NOMO-1 treated with DMSO at 0.1 percent for 48 hours (cell line): ENCODE results near the gene LCOR.
"Not testable (repeated sequence)": the region's sequence is repeated elsewhere in the genome, so short reads cannot be mapped to it uniquely, and the experiment has no call there.

Experiments
- DNase-seq: peaks from one replicate; lab custom pipeline; 2025; ENCODE audit not compliant: unreplicated experiment; lab: John Stamatoyannopoulos, UW

LCOR gene

GRCh38 chr10:96838529-96838928 lies 6.4 kb downstream of the LCOR start:
- DNase-seq, result no peak

DNA sequence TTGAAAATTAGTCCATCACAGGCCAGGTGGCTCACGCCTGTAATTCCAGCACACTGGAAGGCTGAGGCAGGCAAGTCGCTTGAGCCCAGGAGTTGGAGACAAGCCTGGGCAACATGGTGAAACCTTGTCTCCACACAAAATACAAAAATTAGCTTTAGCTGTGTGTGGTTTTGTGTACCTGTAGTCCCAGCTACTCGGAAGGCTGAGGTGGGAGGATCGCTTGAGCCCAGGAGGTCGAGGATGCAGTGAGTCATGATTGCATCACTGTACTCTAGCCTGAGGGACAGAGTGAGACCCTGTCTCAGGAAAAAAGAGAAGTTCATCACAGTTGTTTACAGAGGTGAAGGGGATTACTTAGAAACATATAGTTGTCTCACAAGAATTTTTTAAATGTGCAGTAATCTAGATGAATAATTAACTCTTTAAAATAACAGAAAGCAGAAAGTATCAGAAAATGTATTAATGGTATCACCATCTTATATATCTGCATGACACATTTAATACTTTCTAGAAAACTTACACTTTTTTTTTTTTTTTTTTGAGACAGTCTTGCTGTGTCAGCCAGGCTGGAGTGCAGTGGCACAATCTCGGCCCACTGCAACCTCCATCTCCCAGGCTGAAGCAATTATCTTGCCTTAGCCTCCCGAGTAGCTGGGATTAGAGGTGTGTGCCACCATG lies 8.9 kb downstream of the LCOR start:
- peak; percentile 68 for DNase-seq

DNA sequence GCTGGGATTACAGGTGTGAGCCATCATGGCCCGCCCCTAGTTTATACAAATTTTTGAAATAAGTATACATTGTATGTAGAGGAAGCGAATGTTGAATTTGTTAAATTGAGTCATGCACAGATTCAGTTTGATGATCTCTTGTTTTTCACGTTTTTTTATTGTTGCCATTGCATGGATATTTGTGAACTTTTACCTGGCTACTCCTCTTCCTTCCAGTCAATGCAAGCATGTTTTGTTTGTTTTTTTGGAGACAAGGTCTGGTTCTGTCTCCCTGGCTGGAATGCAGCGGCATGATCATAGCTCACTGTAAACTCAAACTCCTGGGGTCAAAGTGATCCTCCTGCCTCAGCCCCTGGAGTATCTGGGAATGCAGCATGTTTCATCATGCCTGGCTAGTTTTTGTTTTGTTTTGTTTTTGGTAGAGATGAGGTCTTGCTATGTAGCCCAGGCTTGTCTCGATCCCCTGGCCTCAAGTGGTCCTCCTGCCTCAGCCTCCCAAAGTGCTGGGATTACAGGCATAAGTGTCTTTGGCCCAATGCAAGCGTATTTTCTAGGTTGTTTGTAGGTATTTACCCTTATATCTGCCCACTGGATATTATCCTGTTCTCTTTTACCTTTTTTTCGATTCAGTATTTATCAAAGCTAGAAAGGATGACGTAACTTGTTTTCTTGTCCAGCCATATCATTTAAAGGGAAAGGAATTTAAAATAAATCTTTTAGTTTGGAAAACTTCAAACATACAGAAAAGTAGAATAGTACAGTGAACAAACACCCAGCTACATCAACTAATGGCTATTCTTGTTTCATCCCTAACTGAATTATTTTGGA lies 11.0 kb downstream of the LCOR start:
- DNase-seq, result no peak

DNA sequence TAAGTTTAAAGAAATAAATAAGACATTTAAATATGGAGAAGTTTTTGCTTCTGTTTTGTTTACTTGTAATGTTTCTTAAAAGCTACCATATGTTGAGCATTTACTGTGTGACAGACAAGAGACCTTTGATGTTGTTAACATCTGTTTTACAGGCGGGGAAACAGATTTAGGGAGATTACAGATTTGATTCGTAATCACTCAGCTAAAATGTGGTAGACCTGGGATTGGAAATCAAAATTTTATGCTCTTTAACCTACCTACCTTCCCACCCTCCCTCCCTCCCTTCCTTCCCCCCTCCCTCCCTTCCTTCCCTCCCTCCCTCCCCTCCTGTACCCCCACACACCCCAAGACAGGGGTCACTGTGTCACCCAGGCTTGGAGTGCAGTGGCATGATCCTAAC lies 11.7 kb downstream of the LCOR start:
- no peak for DNase-seq

- no peak for DNase-seq
These were observed 14.3 kb downstream of the LCOR start for GRCh38 chr10:96846395-96846794.

DNA sequence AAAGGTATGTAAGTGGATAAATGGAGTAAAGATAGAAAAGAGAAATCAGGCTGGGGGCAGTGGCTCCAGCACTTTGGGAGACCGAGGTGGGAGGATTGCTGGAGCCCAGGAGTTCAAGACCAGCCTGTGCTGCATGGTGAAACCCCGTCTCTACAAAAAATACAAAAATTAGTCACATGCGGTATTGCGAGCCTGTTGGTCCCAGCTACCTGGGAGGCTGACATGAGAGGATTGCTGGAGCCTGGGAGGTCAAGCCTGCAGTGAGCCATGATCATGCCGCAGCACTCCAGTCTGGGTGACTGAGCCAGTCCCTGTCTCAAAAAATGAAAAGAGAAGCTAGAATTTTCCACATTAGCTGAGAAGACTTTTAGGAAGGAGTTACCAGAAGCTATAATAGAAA lies 14.8 kb downstream of the LCOR start:
- no peak for DNase-seq

- not testable (repeated sequence) for DNase-seq
These were observed 15.3 kb downstream of the LCOR start for GRCh38 chr10:96847356-96847755.

DNA sequence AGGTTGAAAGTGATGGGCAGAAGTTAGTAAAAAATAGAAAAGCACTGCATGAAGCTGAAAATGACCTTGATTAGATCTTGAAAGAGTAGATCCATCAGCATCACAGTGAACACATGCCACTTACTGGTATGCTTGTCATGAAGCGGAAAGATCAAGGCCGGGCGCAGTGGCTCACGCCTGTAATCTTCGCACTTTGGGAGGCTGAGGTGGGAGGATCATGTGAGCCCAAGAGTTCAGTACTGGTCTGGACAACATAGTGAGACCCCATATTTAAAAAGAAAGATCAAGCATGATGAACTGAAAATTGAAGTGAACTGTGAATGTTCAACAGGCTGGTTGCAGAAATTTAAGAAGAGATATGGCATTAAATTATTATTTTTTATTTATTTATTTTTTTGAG lies 18.0 kb downstream of the LCOR start:
- no peak for DNase-seq

- no peak for DNase-seq
These were observed 18.7 kb downstream of the LCOR start for GRCh38 chr10:96850825-96851224.

DNA sequence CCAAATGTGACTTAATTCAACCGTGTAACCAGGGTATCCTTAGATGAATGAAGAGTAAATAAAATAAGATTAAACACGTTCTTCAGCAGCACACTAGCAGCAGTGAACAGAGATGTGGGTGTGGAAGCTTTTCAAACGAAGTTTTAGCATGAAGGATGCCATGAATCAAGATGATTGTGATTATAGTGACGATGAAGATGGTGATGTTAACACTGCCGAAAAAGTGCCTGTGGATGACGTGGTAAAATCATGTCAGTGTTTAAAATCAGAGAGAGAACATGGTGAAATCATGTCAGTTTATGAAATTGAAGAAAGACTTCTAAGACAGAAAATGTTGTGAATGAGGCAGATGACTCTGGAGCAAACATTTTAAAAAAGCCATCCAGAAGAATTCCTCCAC lies 19.2 kb downstream of the LCOR start:
- DNase-seq, result no peak

DNA sequence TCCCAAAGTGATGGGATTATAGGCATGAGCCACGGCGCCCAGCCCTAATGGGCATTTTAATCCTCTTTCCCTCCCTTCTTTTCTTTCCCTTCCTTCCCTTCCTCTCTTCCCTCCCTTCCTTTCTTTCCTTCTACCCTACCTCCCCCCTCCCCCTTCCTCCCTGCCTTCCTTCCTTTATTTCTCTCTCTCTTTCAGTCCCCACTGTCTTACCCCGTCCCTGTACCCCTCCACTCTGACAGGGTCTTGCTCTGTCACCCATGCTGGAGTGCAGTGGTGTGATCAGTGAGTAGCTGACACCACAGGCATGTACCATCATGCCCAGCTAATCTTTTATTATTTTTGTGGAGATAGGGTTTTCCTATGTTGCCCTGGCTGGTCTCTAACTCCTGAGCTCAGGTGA lies 24.2 kb downstream of the LCOR start:
- DNase-seq, result no peak

DNA sequence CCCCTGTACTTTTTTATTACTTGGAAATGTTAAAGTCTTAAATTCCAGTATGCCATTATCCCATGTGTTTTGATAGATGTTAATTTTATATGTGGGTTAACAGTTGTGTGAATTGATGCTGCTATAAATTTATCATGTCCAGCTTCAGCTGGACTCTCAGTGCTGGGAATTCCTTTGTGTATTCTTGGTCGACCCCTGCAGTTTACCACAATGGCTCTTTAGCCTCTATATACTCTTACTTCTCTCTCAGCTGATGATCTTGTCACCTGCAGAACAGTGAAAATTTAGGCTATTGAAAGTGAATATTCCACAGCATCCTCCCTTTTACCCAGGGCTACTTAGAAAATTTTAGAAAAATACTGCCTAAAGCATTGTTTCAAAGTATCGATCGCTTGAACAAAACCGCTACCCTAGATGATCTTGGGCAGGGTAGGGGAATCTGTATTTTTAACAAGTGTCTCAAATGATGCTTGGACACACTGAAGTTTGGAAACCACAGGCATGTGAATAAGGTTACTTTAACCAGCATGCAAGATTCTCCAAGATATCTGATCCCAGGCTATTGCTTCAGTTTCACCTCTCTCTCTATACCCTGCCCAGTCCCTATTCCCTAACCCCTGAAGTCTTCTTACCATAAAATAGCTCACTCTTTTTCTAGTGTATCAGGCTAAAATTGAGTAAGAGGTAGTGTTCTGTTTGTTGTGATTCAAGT lies 25.4 kb downstream of the LCOR start:
- no peak for DNase-seq

GRCh38 chr10:96858038-96858705 lies 26.1 kb downstream of the LCOR start:
- DNase-seq, result no peak

DNA sequence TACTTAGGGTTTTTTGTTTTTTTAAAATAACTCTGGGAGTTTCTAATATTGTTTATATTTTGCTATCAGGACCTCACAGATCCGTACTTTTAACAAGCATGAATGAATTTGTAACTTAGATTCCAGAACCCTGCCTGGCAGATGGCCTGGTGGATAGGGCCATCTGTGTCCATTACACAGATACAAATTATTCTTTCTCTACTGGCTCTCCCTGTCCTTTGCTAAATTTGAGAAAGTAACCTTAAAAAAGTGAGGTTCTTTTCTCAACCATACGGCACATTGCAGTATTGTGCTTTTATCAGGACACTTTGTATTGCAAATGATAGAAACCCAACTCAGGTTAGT lies 26.6 kb downstream of the LCOR start:
- no peak for DNase-seq

- DNase-seq, result no peak
These were observed 28.7 kb downstream of the LCOR start for GRCh38 chr10:96860631-96861277.

GRCh38 chr10:96863922-96864543 lies 31.9 kb downstream of the LCOR start:
- DNase-seq, result peak; percentile 24

GRCh38 chr10:96873086-96873485 lies 41.0 kb downstream of the LCOR start:
- no peak for DNase-seq

GRCh38 chr10:96873756-96874467 lies 41.8 kb downstream of the LCOR start:
- DNase-seq, result no peak

- peak; percentile 1 for DNase-seq
These were observed 46.0 kb downstream of the LCOR start for GRCh38 chr10:96878057-96878456.

- DNase-seq, result no peak
These were observed 48.5 kb downstream of the LCOR start for GRCh38 chr10:96880575-96880974.
